HEK293 (cell line): ENCODE data around the gene DLEC1.

ENCODE experiments used
- CTCF ChIA-PET: fragments of 350-600 bp; formaldehyde crosslinking; extraction: SDS; loops from one replicate; lab custom pipeline; 2021; ENCODE audit warnings: antibody characterized with exemption; lab: Yijun Ruan, JAX
- POLR2A ChIA-PET: fragments of 300-600 bp; formaldehyde crosslinking; extraction: SDS; loops from one replicate; lab custom pipeline; 2020; ENCODE audit warnings: antibody characterized with exemption, inconsistent platforms; lab: Yijun Ruan, JAX
- H3K27ac ChIP-seq: fragments of 200-500 bp; sonication (Bioruptor generic); 2 replicates; pipeline ENCODE4 v1.5.1; 2014; ENCODE audit warnings: low read depth, low read length, control low read depth, inconsistent platforms; ENCODE audit errors: extremely low read depth
- H3K36me3 ChIP-seq, 2 experiments: fragments of 200-500 bp in 1 of 2; sonication (Bioruptor generic) in 1 of 2; 1 replicate in 1 of 2; 2 replicates in 1 of 2; pipeline ENCODE4 v1.5.1; 2014 to 2017; ENCODE audit warnings: inconsistent platforms in 2 of 2, low read length in 2 of 2; ENCODE audit not compliant: control insufficient read depth in 2 of 2, insufficient read depth in 1 of 2
- H3K4me1 ChIP-seq: fragments of 200-500 bp; sonication (Bioruptor generic); 2 replicates; pipeline ENCODE4 v1.5.1; 2014; ENCODE audit warnings: mild to moderate bottlenecking, low read length, inconsistent platforms; ENCODE audit not compliant: control insufficient read depth, insufficient read depth
- H3K4me3 ChIP-seq: 2 replicates; pipeline ENCODE4 v1.5.1; 2011; ENCODE audit warnings: low read depth, mild to moderate bottlenecking, control low read depth, low read length, moderate library complexity
- H3K9me3 ChIP-seq: fragments of 200-500 bp; sonication (Bioruptor generic); 2 replicates; pipeline ENCODE4 v1.5.1; 2014; ENCODE audit warnings: low read depth, low read length, inconsistent platforms; ENCODE audit not compliant: control insufficient read depth, insufficient read depth
- BCL11B ChIP-seq: fragments of 450-650 bp; formaldehyde crosslinking; IDR thresholded peaks from 2 replicates; pipeline ENCODE4 v1.5.1; 2016; ENCODE audit warnings: low read depth, missing biosample characterization, missing genetic modification characterization
- KLF16 ChIP-seq: fragments of 450-650 bp; formaldehyde crosslinking; IDR thresholded peaks from 2 replicates; pipeline ENCODE4 v1.5.1; 2017; ENCODE audit warnings: missing biosample characterization, missing genetic modification characterization
- OSR2 ChIP-seq: fragments of 450-650 bp; formaldehyde crosslinking; IDR thresholded peaks from 2 replicates; pipeline ENCODE4 v1.5.1; 2016; ENCODE audit warnings: missing biosample characterization, missing genetic modification characterization
- OVOL3 ChIP-seq: fragments of 450-650 bp; formaldehyde crosslinking; IDR thresholded peaks from 2 replicates; pipeline ENCODE4 v1.5.1; 2016; ENCODE audit warnings: missing biosample characterization, missing genetic modification characterization
- ZNF112 ChIP-seq: fragments of 450-650 bp; formaldehyde crosslinking; IDR thresholded peaks from 2 replicates; pipeline ENCODE4 v1.5.0; 2017; ENCODE audit warnings: missing biosample characterization, missing genetic modification characterization
- ZNF138 ChIP-seq: fragments of 450-650 bp; formaldehyde crosslinking; IDR thresholded peaks from 2 replicates; pipeline ENCODE4 v1.5.1; 2016; ENCODE audit warnings: missing biosample characterization, missing genetic modification characterization, borderline replicate concordance
- ZNF140 ChIP-seq: fragments of 450-650 bp; formaldehyde crosslinking; IDR thresholded peaks from 2 replicates; pipeline ENCODE4 v1.5.1; 2016; ENCODE audit warnings: missing biosample characterization, missing genetic modification characterization
- ZNF155 ChIP-seq: fragments of 450-650 bp; formaldehyde crosslinking; IDR thresholded peaks from 2 replicates; pipeline ENCODE4 v1.5.1; 2016; ENCODE audit warnings: missing biosample characterization, missing genetic modification characterization
- ZNF2 ChIP-seq: fragments of 450-650 bp; formaldehyde crosslinking; IDR thresholded peaks from 2 replicates; pipeline ENCODE4 v1.5.1; 2016; ENCODE audit warnings: missing biosample characterization, missing genetic modification characterization
- ZNF223 ChIP-seq: fragments of 450-650 bp; formaldehyde crosslinking; IDR thresholded peaks from 2 replicates; pipeline ENCODE4 v1.5.1; 2016; ENCODE audit warnings: missing biosample characterization, missing genetic modification characterization
- ZNF266 ChIP-seq: fragments of 450-650 bp; formaldehyde crosslinking; IDR thresholded peaks from 2 replicates; pipeline ENCODE4 v1.5.1; 2016; ENCODE audit warnings: missing biosample characterization, missing genetic modification characterization, low read depth
- ZNF324 ChIP-seq: fragments of 450-650 bp; formaldehyde crosslinking; IDR thresholded peaks from 2 replicates; pipeline ENCODE4 v1.5.1; 2016; ENCODE audit warnings: missing biosample characterization, missing genetic modification characterization
- ZNF37A ChIP-seq: fragments of 450-650 bp; IDR thresholded peaks from 2 replicates; pipeline ENCODE4 v1.5.1; 2018; ENCODE audit warnings: missing biosample characterization, missing genetic modification characterization
- ZNF548 ChIP-seq: fragments of 450-650 bp; formaldehyde crosslinking; IDR thresholded peaks from 2 replicates; pipeline ENCODE4 v1.5.1; 2016; ENCODE audit warnings: missing biosample characterization, missing genetic modification characterization
- ZNF571 ChIP-seq: fragments of 450-650 bp; formaldehyde crosslinking; IDR thresholded peaks from 2 replicates; pipeline ENCODE4 v1.5.0; 2017; ENCODE audit warnings: missing biosample characterization, missing genetic modification characterization
- ZNF624 ChIP-seq: fragments of 450-650 bp; formaldehyde crosslinking; IDR thresholded peaks from 2 replicates; pipeline ENCODE4 v1.5.1; 2017; ENCODE audit warnings: missing biosample characterization, missing genetic modification characterization
- ZNF747 ChIP-seq: fragments of 450-650 bp; formaldehyde crosslinking; IDR thresholded peaks from 2 replicates; pipeline ENCODE4 v1.5.1; 2016; ENCODE audit warnings: missing biosample characterization, missing genetic modification characterization
- ZNF777 ChIP-seq: fragments of 450-650 bp; formaldehyde crosslinking; IDR thresholded peaks from 2 replicates; pipeline ENCODE4 v1.5.1; 2017; ENCODE audit warnings: missing biosample characterization, missing genetic modification characterization, borderline replicate concordance
- ZSCAN16 ChIP-seq: fragments of 450-650 bp; formaldehyde crosslinking; IDR thresholded peaks from 2 replicates; pipeline ENCODE4 v1.5.1; 2016; ENCODE audit warnings: missing biosample characterization, missing genetic modification characterization
- TF ChIP-seq, protein P1 (sequence below): fragments of 450-650 bp; formaldehyde crosslinking; IDR thresholded peaks from 2 replicates; pipeline ENCODE4 v1.5.1; 2017; ENCODE audit warnings: missing biosample characterization, missing genetic modification characterization
- TF ChIP-seq, protein P2 (sequence below): fragments of 450-650 bp; IDR thresholded peaks from 2 replicates; pipeline ENCODE4 v1.5.1; 2018; ENCODE audit warnings: missing biosample characterization, mild to moderate bottlenecking, missing genetic modification characterization
- TF ChIP-seq, protein P3 (sequence below): fragments of 450-650 bp; formaldehyde crosslinking; IDR thresholded peaks from 2 replicates; pipeline ENCODE4 v1.5.1; 2016; ENCODE audit warnings: missing biosample characterization, missing genetic modification characterization

The DLEC1 gene

DNA sequence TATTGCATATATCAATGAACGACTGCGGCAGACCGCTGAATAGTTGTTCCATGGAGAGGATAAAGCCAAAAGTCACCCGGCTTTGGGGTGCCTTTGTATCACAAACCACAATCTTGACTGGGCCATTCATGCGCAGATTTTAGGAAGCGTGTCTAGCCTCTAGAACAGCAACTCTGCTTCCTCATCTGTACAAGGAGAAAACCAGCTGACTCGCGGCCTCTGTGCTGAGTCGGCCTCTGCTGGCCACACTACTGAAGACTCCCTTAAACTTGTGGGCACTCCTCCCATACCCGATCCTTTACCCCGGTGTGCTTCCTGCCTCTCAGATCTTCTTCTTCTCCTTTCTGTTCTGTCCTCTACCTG is 872 bp downstream of the DLEC1 start:
- POLR2A ChIA-PET = no interaction called here
- TF ChIP-seq ZNF548 (tag by site-specific recombination) (no peak), ZNF747 (no peak), BCL11B (tag by site-specific recombination) (no peak), ZNF571 (tag by site-specific recombination) (no peak), ZNF138 (no peak), ZNF2 (tag by site-specific recombination) (no peak), ZNF624 (no peak), OVOL3 (tag by site-specific recombination) (no peak), ZNF223 (no peak), ZNF266 (tag by site-specific recombination) (no peak), ZNF112 (tag by site-specific recombination) (no peak), ZNF140 (tag by site-specific recombination) (no peak), ZNF324 (tag by site-specific recombination) (no peak), OSR2 (tag by site-specific recombination) (no peak)
- TF ChIP-seq, protein P1, sequence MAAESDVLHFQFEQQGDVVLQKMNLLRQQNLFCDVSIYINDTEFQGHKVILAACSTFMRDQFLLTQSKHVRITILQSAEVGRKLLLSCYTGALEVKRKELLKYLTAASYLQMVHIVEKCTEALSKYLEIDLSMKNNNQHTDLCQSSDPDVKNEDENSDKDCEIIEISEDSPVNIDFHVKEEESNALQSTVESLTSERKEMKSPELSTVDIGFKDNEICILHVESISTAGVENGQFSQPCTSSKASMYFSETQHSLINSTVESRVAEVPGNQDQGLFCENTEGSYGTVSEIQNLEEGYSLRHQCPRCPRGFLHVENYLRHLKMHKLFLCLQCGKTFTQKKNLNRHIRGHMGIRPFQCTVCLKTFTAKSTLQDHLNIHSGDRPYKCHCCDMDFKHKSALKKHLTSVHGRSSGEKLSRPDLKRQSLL (tag by site-specific recombination) = no peak
- TF ChIP-seq, all 188 proteins: peak for 0

DNA sequence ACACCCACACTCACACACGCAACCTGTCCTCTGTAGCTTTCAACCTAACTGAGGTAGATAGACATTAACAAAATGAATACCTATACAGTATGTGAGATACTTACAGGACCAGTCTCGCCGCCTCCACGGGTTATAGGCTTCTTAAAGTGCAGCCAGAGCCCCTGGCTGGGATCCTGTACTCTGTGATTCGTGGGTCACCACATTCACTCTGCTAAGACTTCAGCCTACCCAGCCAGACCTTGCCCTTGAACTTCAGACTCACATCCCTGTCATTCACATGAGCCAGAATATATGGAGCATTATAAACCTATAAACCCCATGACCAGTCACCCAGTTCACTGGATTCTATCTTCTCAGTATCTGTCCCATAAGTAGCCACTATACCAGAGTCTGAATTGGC is 1.4 kb downstream of the DLEC1 start:
- H3K9me3 ChIP-seq = no peaks in the 10 kb centered on the region
- ChIA-PET POLR2A (no interaction called here), CTCF (interaction anchor here (0.6 kb wide), 1 partner anchor 492 kb away, joined by 3 read pairs; no protein-coding TSS in a partner anchor)
- no peak overlapping the region for H3K27ac ChIP-seq
- no peaks in the 10 kb centered on the region for H3K36me3 ChIP-seq
- TF ChIP-seq, protein P2, sequence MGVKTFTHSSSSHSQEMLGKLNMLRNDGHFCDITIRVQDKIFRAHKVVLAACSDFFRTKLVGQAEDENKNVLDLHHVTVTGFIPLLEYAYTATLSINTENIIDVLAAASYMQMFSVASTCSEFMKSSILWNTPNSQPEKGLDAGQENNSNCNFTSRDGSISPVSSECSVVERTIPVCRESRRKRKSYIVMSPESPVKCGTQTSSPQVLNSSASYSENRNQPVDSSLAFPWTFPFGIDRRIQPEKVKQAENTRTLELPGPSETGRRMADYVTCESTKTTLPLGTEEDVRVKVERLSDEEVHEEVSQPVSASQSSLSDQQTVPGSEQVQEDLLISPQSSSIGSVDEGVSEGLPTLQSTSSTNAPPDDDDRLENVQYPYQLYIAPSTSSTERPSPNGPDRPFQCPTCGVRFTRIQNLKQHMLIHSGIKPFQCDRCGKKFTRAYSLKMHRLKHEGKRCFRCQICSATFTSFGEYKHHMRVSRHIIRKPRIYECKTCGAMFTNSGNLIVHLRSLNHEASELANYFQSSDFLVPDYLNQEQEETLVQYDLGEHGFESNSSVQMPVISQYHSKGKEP (tag by site-specific recombination) = no peak
- TF ChIP-seq ZSCAN16 (tag by site-specific recombination) (no peak), KLF16 (tag by site-specific recombination) (no peak), ZNF155 (no peak), ZNF777 (tag by site-specific recombination) (no peak), ZNF37A (no peak)
- TF ChIP-seq, protein P3, sequence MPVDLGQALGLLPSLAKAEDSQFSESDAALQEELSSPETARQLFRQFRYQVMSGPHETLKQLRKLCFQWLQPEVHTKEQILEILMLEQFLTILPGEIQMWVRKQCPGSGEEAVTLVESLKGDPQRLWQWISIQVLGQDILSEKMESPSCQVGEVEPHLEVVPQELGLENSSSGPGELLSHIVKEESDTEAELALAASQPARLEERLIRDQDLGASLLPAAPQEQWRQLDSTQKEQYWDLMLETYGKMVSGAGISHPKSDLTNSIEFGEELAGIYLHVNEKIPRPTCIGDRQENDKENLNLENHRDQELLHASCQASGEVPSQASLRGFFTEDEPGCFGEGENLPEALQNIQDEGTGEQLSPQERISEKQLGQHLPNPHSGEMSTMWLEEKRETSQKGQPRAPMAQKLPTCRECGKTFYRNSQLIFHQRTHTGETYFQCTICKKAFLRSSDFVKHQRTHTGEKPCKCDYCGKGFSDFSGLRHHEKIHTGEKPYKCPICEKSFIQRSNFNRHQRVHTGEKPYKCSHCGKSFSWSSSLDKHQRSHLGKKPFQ (tag by site-specific recombination) = no peak
- H3K4me3 ChIP-seq = no peak overlapping the region
- H3K4me1 ChIP-seq = no peaks in the 10 kb centered on the region

More for the DNA sequence above, 872 bp downstream of the DLEC1 start:
- Histone ChIP-seq H3K4me3 (no peak overlapping the region), H3K9me3 (no peaks in the 10 kb centered on the region), H3K27ac (no peak overlapping the region), H3K4me1 (no peaks in the 10 kb centered on the region), H3K36me3 (no peaks in the 10 kb centered on the region)
- CTCF ChIA-PET = interaction anchor here (0.6 kb wide), 1 partner anchor 491 kb away, joined by 3 read pairs; no protein-coding TSS in a partner anchor
